Measurements from ENCODE around the gene DES. TPM values are rescaled to one million over a fixed set of nuclear protein-coding genes. Genes with fewer than 3 reads are reported as not detected.

DES gene
- polyA plus RNA-seq, 4 donors = 5.5 to 10.4 (median 8.1) TPM

- DNase-seq (ENCODE audit: low read depth in 4 of 4, low spot score in 3 of 4) = no peak
These were observed 19.6 kb downstream of the DES start for GRCh38 chr2:219437690-219438206.

GRCh38 chr2:219438453-219438852 is 20.3 kb downstream of the DES start:
- DNase-seq (ENCODE audit: low read depth in 4 of 4, low spot score in 3 of 4) = no peak

DNA sequence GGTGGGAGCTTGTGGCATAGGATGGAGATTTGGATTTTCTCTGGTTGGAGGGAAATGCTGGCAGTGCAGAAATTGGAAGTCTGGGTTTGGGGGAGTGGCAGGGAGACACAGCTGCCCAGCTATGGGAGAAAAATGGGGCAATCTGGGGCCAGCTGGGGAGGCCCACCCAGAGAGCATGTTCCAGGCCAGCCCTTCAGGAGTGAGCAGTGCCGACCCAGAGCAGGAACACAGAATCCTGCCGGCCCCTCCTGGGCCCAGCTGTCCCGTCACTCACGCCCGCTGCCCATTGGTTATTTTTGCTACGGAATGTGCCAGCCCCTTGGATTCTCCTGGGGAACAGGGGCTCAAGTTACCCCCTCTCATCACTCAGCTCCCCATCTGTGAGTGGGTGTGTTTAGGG is 21.3 kb downstream of the DES start:
- DNase-seq (ENCODE audit: low read depth in 4 of 4, low spot score in 3 of 4) = no peak

GRCh38 chr2:219440388-219441256 is 22.4 kb downstream of the DES start:
- DNase-seq (ENCODE audit: low read depth in 4 of 4, low spot score in 3 of 4) = no peak

DNA sequence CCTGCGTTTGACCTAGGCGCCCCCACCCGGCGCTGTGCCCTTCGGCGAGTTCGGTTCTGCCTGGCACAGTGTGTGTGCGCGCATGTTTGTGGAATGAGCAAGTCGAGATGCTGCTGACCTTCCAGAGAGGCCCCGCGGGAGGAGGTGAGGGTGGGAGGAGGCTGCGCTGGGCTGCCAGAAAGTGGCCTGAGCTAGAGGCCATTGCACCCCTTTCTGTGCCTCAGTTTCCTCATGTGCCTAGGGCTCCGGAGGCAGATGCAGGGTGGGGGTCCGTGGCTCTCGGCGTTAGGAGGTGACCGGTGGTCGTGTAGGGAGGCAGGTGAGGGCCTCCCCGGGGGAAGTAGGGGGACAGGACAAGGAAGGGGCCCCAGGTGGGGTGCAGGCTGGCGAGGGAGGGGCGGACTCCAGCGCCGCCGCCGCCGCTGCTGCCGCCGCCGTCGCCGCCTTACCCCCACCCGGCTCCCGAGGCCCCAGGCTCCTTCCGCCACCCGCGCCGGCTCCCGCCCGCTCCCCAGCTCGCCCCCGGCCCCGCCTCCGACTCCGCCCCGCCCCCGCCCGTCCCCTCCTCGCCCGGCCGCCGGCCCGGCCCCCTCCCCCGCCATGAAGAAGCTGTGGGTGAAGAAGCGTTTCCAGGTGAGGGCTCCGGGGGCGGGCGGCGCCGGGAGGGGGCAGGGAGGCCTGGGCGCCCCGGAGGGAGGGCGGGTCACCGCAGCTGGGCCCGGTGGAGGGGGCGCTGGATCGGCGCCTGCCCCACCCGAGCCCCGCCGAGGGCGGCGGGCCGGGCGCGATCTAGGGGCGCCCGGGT is 23.5 kb downstream of the DES start:
- DNase-seq (ENCODE audit: low read depth in 4 of 4, low spot score in 3 of 4) = no peak

DNA sequence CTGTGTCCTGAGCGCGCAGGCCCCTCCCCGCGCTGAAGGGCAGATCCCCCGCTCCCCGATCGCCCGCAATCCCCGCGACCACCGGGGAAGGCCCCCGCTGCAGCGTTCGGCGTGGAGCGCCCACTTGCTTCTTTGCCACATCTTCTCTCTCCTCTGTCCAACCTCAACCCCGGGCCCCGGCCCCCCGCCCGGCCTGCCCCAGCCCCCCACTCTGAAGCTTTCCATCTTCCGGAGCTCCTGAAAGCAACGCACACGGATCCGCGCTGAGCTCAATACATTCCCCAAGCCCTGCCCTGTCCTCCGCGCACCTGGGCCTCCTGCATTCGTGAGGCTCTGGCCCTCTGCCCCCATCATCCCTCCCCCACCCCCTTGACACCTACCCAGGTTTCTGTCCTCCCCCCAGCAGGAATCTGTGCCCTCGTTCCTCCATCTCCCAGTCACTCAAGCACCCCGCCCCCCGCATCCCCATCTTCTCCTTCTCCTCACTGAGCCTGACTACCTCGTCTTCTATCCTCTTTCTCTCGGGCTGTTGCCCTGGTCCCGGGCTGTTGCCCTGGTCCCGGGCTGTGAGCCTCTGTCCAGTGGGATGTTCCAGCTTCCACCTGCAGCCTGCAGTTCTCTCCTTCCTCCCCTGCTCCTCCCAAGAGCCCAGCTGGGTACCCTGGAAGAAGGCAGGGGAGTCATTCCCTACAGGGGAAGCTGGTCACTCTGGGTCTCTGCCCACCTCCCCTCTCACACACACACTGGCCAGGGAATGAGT is 24.3 kb downstream of the DES start:
- no peak for DNase-seq (ENCODE audit: low read depth in 4 of 4, low spot score in 3 of 4)

DNA sequence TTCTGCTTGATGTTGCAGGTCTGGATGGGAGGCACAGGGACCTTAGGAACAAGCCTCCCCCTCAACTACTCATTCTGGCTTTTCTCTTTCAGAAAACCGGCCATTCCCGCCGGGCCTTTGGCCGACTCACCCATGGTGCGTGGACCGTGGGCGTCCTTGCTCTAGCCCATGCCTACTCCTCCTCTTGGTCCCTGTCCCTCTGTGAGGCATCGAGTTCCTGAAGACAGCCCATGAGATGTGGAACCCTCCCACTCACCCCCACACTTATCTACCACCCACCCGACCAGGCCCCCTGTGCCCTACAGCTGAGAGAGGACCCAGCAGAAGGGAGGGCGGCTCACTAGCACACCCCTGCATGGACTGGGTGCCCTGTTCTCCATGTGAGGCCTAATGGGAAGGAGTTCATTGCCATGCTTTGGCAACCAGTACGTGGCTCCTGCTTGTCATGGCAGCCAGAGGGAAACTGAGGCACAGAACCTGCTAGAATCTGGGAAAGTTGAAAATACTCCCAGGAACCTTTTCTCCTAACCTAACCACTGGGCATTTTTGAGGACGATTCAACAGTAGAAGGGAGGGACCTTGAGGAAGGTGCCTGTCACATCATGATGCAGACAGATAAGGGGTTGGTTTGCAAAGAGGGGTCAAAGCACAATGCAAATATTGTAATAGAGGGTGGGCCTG is 25.0 kb downstream of the DES start:
- no peak for DNase-seq (ENCODE audit: low read depth in 4 of 4, low spot score in 3 of 4)

DNA sequence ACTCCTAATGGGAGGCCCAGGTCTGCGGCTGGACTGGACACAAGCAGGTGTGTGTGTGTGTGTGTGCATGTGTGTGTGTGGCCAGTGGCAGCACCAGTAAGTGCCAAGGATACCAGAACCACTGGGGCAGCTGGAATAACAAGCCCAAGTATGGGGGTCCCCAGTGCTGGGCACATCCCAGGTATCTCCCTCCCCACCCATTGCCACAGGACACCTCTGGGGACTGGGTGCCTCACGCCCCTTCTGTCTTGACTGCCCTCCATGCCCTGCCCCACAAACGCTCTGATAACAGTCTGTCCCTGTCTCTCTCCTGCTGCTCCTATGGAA is 25.5 kb downstream of the DES start:
- DNase-seq (ENCODE audit: low read depth in 4 of 4, low spot score in 3 of 4) = no peak

GRCh38 chr2:219444566-219445091 is 26.5 kb downstream of the DES start:
- no peak for DNase-seq (ENCODE audit: low read depth in 4 of 4, low spot score in 3 of 4)

- DNase-seq (ENCODE audit: low read depth in 4 of 4, low spot score in 3 of 4) = no peak
These were observed 27.1 kb downstream of the DES start for GRCh38 chr2:219445220-219445640.

DNA sequence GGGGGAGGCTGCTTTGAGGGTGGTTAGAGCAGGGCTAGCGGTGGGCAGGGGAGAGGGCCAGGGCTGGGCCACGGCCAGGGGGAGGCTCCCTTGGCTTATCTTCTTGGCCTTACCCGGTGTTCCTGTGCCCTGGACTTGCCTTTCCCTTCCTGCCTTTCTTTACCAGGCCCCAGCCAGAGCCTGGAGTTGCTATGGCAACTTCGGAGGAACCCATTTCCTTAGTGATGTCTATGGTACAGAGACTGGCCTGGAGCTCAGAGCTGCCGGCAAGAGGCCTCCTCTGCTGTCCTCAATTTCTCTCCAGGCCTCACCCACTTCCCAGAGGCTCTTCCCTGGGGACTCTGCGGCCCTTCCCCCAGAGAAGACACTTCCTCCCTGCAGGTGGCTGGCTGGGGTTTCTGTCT is 27.9 kb downstream of the DES start:
- no peak for DNase-seq (ENCODE audit: low read depth in 4 of 4, low spot score in 3 of 4)

- DNase-seq (ENCODE audit: low read depth in 4 of 4, low spot score in 3 of 4) = no peak
These were observed 28.5 kb downstream of the DES start for GRCh38 chr2:219446689-219447088.

GRCh38 chr2:219447242-219448098 is 29.3 kb downstream of the DES start:
- no peak for DNase-seq (ENCODE audit: low read depth in 4 of 4, low spot score in 3 of 4)

GRCh38 chr2:219448099-219448775 is 30.1 kb downstream of the DES start:
- DNase-seq (ENCODE audit: low read depth in 4 of 4, low spot score in 3 of 4) = no peak

GRCh38 chr2:219448776-219449341 is 30.7 kb downstream of the DES start:
- no peak for DNase-seq (ENCODE audit: low read depth in 4 of 4, low spot score in 3 of 4)

DNA sequence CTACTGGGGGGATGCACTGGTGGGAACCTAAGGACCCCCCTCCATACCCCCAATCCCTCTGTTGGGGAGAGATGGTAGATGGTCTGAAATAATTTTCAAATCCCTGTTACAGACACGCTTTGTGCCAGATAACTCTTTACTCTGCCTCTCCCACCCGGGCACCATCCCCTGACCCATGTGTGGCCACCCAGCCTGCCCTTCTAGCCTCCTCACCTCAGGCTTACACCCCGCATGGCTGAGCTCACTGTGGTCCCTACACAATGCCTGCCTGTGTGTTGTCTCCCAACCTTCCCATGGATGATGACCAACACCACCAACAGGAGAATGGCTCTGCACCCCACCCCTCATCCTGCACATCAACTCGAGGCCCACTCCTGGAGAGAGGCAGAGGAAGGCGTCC is 31.4 kb downstream of the DES start:
- no peak for DNase-seq (ENCODE audit: low read depth in 4 of 4, low spot score in 3 of 4)

DNA sequence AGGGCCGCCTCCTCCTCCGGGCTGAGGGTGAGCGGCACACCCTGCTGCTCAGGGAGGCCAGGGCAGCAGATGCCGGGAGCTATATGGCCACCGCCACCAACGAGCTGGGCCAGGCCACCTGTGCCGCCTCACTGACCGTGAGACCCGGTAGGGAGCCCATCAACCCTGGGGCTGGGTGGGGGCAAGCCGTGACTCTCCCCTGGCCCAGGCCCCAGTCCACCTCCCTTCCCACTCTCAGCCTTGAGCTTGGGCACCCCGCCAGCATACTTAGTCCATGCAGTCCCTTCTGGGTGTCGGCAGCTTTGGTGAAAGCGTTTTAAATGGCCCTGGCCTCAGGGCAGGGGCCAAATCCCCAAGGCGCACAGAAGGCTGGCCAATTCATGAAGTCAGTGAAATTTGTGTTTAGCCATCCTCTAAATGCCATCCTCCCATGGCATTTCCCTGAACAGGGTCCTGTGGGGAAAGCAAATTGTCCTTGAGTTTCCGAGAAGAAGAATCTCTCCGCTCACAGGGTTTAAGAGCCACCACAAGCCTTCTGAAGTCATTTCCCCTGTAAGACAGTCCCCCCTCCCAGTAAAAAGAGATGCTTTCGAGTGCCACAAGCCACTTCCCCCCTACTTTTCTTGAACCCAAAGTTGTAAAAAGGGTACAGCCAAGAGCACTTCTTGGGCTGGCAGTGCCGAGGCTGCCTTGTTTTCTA is 33.6 kb downstream of the DES start:
- no peak for DNase-seq (ENCODE audit: low read depth in 4 of 4, low spot score in 3 of 4)
